ENCODE measurements around the gene TPSAB1. TPM values are rescaled to one million over a fixed set of nuclear protein-coding genes. Genes with fewer than 3 reads are reported as not detected.

Gene TPSAB1
- total RNA-seq, 2 experiments from 2014 or later, result not detected

DNA sequence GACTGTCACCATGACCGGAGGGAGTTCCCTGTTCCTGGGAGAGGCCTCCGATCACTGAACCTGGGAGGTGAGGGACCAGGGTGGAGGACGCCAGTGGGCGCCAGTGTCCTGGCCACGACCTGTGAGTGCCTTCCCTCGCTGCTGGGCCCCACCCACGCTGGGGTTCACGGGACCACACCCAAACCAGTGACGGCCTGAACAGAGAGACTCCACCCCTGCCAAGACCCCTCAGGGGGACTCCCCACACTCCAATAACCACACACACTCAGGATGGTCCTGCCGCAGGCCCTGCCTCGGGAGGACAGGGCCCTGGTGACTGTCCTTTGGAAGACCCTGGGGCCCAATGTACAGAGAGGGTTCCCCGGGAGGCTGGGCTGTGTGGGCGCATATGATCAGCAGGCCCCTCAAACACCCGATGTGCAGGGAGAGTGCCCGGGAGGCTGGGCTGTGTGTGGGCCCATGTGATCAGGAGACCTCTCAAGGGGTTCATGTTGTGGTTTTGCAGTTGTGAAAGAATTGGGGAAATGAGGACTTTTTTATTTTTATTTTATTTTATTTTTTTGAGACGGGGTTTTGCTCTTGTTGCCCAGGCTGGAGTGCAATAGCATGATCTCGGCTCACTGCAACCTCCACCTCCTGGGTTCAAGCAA is 41.9 kb downstream of the TPSAB1 start:
- intact Hi-C loops (cut with micrococcal nuclease), result no loop called here
- TF ChIP-seq, protein P1, sequence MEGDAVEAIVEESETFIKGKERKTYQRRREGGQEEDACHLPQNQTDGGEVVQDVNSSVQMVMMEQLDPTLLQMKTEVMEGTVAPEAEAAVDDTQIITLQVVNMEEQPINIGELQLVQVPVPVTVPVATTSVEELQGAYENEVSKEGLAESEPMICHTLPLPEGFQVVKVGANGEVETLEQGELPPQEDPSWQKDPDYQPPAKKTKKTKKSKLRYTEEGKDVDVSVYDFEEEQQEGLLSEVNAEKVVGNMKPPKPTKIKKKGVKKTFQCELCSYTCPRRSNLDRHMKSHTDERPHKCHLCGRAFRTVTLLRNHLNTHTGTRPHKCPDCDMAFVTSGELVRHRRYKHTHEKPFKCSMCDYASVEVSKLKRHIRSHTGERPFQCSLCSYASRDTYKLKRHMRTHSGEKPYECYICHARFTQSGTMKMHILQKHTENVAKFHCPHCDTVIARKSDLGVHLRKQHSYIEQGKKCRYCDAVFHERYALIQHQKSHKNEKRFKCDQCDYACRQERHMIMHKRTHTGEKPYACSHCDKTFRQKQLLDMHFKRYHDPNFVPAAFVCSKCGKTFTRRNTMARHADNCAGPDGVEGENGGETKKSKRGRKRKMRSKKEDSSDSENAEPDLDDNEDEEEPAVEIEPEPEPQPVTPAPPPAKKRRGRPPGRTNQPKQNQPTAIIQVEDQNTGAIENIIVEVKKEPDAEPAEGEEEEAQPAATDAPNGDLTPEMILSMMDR (IDR thresholded peaks at IDR 0.05), result no peak
- H3K9me3 Mint-ChIP-seq, result no peaks in the 10 kb centered on the region
- ChIA-PET POLR2A (no interaction called here), CTCF (no interaction called here)
- H3K4me3 Mint-ChIP-seq, result no peak overlapping the region
- no peaks in the 10 kb centered on the region for H3K36me3 Mint-ChIP-seq (ENCODE audit: low read depth)
- H3K4me1 Mint-ChIP-seq (ENCODE audit: low read depth), result no peaks in the 10 kb centered on the region
- no peak overlapping the region for H3K27ac Mint-ChIP-seq
- no peak for ATAC-seq
- no peak for DNase-seq
- peaks cover 3% of the 10 kb centered on the region for H3K27me3 Mint-ChIP-seq

DNA sequence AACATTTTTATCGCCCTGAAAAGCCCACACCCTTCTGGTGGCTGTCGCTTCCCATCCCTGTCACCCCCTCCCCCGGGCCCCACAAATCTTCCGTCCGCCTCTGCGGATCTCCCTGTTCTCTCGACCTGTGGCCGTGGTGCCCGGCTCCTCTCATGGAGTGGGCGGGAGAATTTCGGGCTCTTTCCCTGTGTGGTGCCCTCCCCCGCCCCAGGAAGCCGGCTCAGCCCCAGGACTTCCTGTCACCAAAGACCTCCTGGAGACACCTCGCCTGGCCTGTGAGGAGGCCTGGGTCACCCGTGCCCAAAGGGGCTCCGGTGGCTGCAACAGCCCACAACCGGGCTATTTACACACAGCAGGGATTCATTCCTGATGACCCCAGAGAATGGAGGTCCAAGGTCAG is 42.8 kb downstream of the TPSAB1 start:
- no peak for ATAC-seq
- no peak overlapping the region for H3K4me3 Mint-ChIP-seq
- H3K27ac Mint-ChIP-seq, result no peak overlapping the region
- H3K36me3 Mint-ChIP-seq (ENCODE audit: low read depth), result no peaks in the 10 kb centered on the region
- no peaks in the 10 kb centered on the region for H3K9me3 Mint-ChIP-seq
- H3K4me1 Mint-ChIP-seq (ENCODE audit: low read depth), result no peaks in the 10 kb centered on the region
- H3K27me3 Mint-ChIP-seq, result peaks cover 6% of the 10 kb centered on the region
- intact Hi-C loops (cut with micrococcal nuclease), result no loop called here
- TF ChIP-seq, protein P1 (IDR thresholded peaks at IDR 0.05), result no peak
- CTCF ChIA-PET, result no interaction called here
- POLR2A ChIA-PET, result no interaction called here
- no peak for DNase-seq

- Mint-ChIP-seq H3K27me3 (peaks cover 10% of the 10 kb centered on the region), H3K4me3 (no peak overlapping the region), H3K9me3 (no peaks in the 10 kb centered on the region), H3K27ac (no peak overlapping the region), H3K4me1 (ENCODE audit: low read depth) (no peaks in the 10 kb centered on the region), H3K36me3 (ENCODE audit: low read depth) (no peaks in the 10 kb centered on the region)
- DNase-seq (no peak), ATAC-seq (no peak)
- intact Hi-C loops (cut with micrococcal nuclease), result no loop called here
- ChIA-PET POLR2A (no interaction called here), CTCF (no interaction called here)
- TF ChIP-seq, protein P1 (IDR thresholded peaks at IDR 0.05), result no peak
These were observed 43.6 kb downstream of the TPSAB1 start for GRCh38 chr16:1283996-1284616.

DNA sequence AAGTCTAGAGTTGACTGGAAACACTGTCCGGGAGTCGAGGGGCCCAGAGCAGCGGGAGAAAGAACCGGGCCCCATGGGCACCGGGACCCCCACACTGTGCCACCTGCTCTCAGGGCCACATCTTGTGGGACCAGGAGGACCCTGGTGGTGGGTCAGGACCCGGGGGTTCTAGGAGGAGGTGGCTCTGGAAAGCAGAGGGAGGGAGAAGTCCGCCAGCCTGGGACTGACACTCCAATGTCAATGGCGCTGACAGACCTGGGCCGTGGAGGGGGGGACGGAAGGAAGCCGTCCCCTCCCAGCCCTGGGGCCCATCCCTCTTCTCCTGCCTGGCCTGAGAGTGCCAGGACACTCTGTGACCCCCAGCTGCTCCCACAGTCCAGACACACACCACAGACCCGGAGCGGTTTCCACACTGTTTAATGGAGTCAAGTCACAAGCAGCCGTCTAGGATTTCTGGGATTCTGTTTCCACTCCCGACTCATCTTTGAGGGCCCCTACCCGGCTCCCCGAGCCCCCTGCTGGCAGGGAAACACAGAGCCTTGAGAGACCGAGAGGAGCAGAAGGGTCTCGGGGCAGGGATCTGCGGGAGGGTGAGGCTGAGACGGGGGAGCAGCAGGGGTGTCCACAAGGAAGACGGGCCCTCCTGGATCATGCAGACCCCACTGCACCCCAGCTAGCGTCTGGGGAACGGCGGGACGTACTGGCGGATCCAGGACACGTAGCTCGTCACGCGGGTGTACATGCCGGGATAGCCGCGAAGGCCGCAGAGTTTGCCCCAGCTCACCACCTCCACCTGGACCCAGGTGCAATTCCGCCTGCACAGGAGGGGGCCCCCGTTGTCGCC is 45.4 kb downstream of the TPSAB1 start:
- no peak for ATAC-seq
- Mint-ChIP-seq H3K9me3 (no peaks in the 10 kb centered on the region), H3K36me3 (ENCODE audit: low read depth) (no peaks in the 10 kb centered on the region), H3K27me3 (peaks cover 21% of the 10 kb centered on the region), H3K27ac (no peak overlapping the region), H3K4me3 (no peak overlapping the region), H3K4me1 (ENCODE audit: low read depth) (no peaks in the 10 kb centered on the region)
- DNase-seq, result no peak
- ChIA-PET CTCF (no interaction called here), POLR2A (no interaction called here)
- TF ChIP-seq, protein P1 (IDR thresholded peaks at IDR 0.05), result no peak
- intact Hi-C loops (cut with micrococcal nuclease), result no loop called here

Data from activated CD8-positive, alpha-beta T cell treated with anti-CD3 and anti-CD28 coated beads for 36 hours (primary cell).